Nephron (organoid): ENCODE measurements around the gene MCF2L.

Experiments
- H3K27ac Mint-ChIP-seq, 3 experiments: 2 replicates each; pipeline ENCODE4 v1.8.0; 2020; ENCODE audit warnings: mixed read lengths in 3 of 3, mild to moderate bottlenecking in 2 of 3, moderate library complexity in 1 of 3
- H3K27me3 Mint-ChIP-seq: 2 replicates; pipeline ENCODE4 v1.8.0; 2021; ENCODE audit warnings: low read depth, mild to moderate bottlenecking, moderate library complexity, mixed read lengths
- H3K36me3 Mint-ChIP-seq: 2 replicates; pipeline ENCODE4 v1.8.0; 2020; ENCODE audit warnings: low read depth, mixed read lengths
- H3K4me1 Mint-ChIP-seq: 2 replicates; pipeline ENCODE4 v1.8.0; 2020; ENCODE audit warnings: mixed read lengths
- H3K4me3 Mint-ChIP-seq, 3 experiments: 2 replicates each; pipeline ENCODE4 v1.8.0; 2020; ENCODE audit warnings: mild to moderate bottlenecking in 3 of 3, mixed read lengths in 3 of 3, moderate library complexity in 2 of 3
- H3K9me3 Mint-ChIP-seq: 2 replicates; pipeline ENCODE4 v1.8.0; 2020; ENCODE audit warnings: mixed read lengths
- CTCF ChIP-seq, 3 experiments: fragments of 200-600 bp; sonication (generic); IDR thresholded peaks; one replicate each; pipeline ENCODE4 v1.5.0; 2021; ENCODE audit warnings: antibody characterized with exemption in 3 of 3; ENCODE audit not compliant: unreplicated experiment in 3 of 3

The MCF2L gene

GRCh38 chr13:112961457-112962369 is 7.3 kb upstream of the MCF2L start:
- Mint-ChIP-seq H3K27ac (no peak overlapping the region), H3K4me1 (peaks cover 29% of the 10 kb centered on the region), H3K36me3 (no peaks in the 10 kb centered on the region), H3K9me3 (no peaks in the 10 kb centered on the region), H3K27me3 (peaks cover 20% of the 10 kb centered on the region), H3K4me3 (no peak overlapping the region)
- no peak for TF ChIP-seq CTCF (IDR thresholded peaks at IDR 0.05; ENCODE audit: unreplicated experiment in 3 of 3)

GRCh38 chr13:112962396-112962795 is 6.6 kb upstream of the MCF2L start:
- H3K36me3 Mint-ChIP-seq, result no peaks in the 10 kb centered on the region
- peaks cover 22% of the 10 kb centered on the region for H3K4me1 Mint-ChIP-seq
- no peak overlapping the region for H3K27ac Mint-ChIP-seq
- no peak for TF ChIP-seq CTCF (IDR thresholded peaks at IDR 0.05; ENCODE audit: unreplicated experiment in 3 of 3)
- H3K9me3 Mint-ChIP-seq, result no peaks in the 10 kb centered on the region
- peaks cover 20% of the 10 kb centered on the region for H3K27me3 Mint-ChIP-seq
- no peak overlapping the region for H3K4me3 Mint-ChIP-seq

GRCh38 chr13:112962911-112963625 is 5.9 kb upstream of the MCF2L start:
- no peak overlapping the region for H3K4me3 Mint-ChIP-seq
- no peaks in the 10 kb centered on the region for H3K9me3 Mint-ChIP-seq
- no peaks in the 10 kb centered on the region for H3K36me3 Mint-ChIP-seq
- H3K27ac Mint-ChIP-seq, result no peak overlapping the region
- H3K27me3 Mint-ChIP-seq, result peaks cover 23% of the 10 kb centered on the region
- H3K4me1 Mint-ChIP-seq, result peaks cover 18% of the 10 kb centered on the region
- TF ChIP-seq CTCF (IDR thresholded peaks at IDR 0.05; ENCODE audit: unreplicated experiment in 3 of 3), result no peak

GRCh38 chr13:112963641-112964040 is 5.4 kb upstream of the MCF2L start:
- Mint-ChIP-seq H3K4me3 (no peak overlapping the region), H3K36me3 (no peaks in the 10 kb centered on the region), H3K27ac (no peak overlapping the region), H3K9me3 (no peaks in the 10 kb centered on the region), H3K4me1 (peaks cover 12% of the 10 kb centered on the region), H3K27me3 (peaks cover 22% of the 10 kb centered on the region)
- TF ChIP-seq CTCF (IDR thresholded peaks at IDR 0.05; ENCODE audit: unreplicated experiment in 3 of 3), result no peak

- Mint-ChIP-seq H3K4me3 (no peak overlapping the region), H3K27me3 (peaks cover 22% of the 10 kb centered on the region), H3K27ac (no peak overlapping the region), H3K4me1 (peaks cover 14% of the 10 kb centered on the region), H3K36me3 (no peaks in the 10 kb centered on the region), H3K9me3 (no peaks in the 10 kb centered on the region)
- TF ChIP-seq CTCF (IDR thresholded peaks at IDR 0.05; ENCODE audit: unreplicated experiment in 3 of 3), result no peak
Observed at GRCh38 chr13:112964971-112965492, 4.0 kb upstream of the MCF2L start.
